ENCODE results near the gene GBP6. TPM values are rescaled to one million over a fixed set of nuclear protein-coding genes. Genes with fewer than 3 reads are reported as not detected.

Gene GBP6
- total and polyA plus RNA-seq, 4 donors: 0.05 to 0.08 TPM; not detected in 2

- WGBS: 73% methylated on average over 1 of the region's 1 CpG
- Histone ChIP-seq H3K27ac (ENCODE audit: low read depth in 1 of 2, low read length in 2 of 2) (no peak overlapping the region), H3K4me1 (ENCODE audit: control insufficient read depth in 4 of 4, insufficient read depth in 4 of 4, low read length in 3 of 4) (no peaks in the 10 kb centered on the region), H3K9ac (ENCODE audit: low read depth in 1 of 2, low read length in 2 of 2) (no peak overlapping the region), H3K36me3 (ENCODE audit: control insufficient read depth in 4 of 4, insufficient read depth in 3 of 4, low read depth in 1 of 4, low read length in 3 of 4) (no peaks in the 10 kb centered on the region), H3K9me3 (ENCODE audit: control insufficient read depth in 4 of 4, low read length in 3 of 4) (no peaks in the 10 kb centered on the region), H3K4me3 (ENCODE audit: low read depth in 1 of 3, low read length in 3 of 3) (no peak overlapping the region), H3K27me3 (ENCODE audit: control insufficient read depth in 4 of 4, insufficient read depth in 4 of 4, low read length in 3 of 4) (no peaks in the 10 kb centered on the region)
- no peak for TF ChIP-seq JUND (IDR thresholded peaks at IDR 0.05)
- peak in 1 of 2 donors; percentile 3 for TF ChIP-seq RAD21 (IDR thresholded peaks at IDR 0.05)
- DNase-seq (ENCODE audit: low spot score): no peak
These were observed 12.1 kb upstream of the GBP6 start for GRCh38 chr1:89351597-89352311.

- no peaks in the 10 kb centered on the region for H3K27me3 ChIP-seq (ENCODE audit: control insufficient read depth in 4 of 4, insufficient read depth in 4 of 4, low read length in 3 of 4)
- no peak overlapping the region for H3K4me3 ChIP-seq (ENCODE audit: low read depth in 1 of 3, low read length in 3 of 3)
- H3K36me3 ChIP-seq (ENCODE audit: control insufficient read depth in 4 of 4, insufficient read depth in 3 of 4, low read depth in 1 of 4, low read length in 3 of 4): no peaks in the 10 kb centered on the region
- no peak overlapping the region for H3K27ac ChIP-seq (ENCODE audit: low read depth in 1 of 2, low read length in 2 of 2)
- TF ChIP-seq TAF1 (conservative IDR thresholded peaks at IDR 0.05) (no peak), FOXA2 (IDR thresholded peaks at IDR 0.05) (no peak), EGR1 (IDR thresholded peaks at IDR 0.05; ENCODE audit: low read depth in 2 of 2) (no peak)
- H3K9me3 ChIP-seq (ENCODE audit: control insufficient read depth in 4 of 4, low read length in 3 of 4): no peaks in the 10 kb centered on the region
- H3K4me1 ChIP-seq (ENCODE audit: control insufficient read depth in 4 of 4, insufficient read depth in 4 of 4, low read length in 3 of 4): no peaks in the 10 kb centered on the region
- WGBS: 89% methylated on average over 2 of the region's 2 CpGs
- H3K9ac ChIP-seq (ENCODE audit: low read depth in 1 of 2, low read length in 2 of 2): no peak overlapping the region
- DNase-seq (ENCODE audit: low spot score): no peak
These were observed 11.4 kb upstream of the GBP6 start for GRCh38 chr1:89352421-89352820.

GRCh38 chr1:89354205-89354604, 9.7 kb upstream of the GBP6 start:
- no peaks in the 10 kb centered on the region for H3K9me3 ChIP-seq (ENCODE audit: control insufficient read depth in 4 of 4, low read length in 3 of 4)
- TF ChIP-seq HNF4A (conservative IDR thresholded peaks at IDR 0.05) (no peak), MAX (IDR thresholded peaks at IDR 0.05) (no peak), ZBTB33 (IDR thresholded peaks at IDR 0.05) (no peak), EGR1 (IDR thresholded peaks at IDR 0.05; ENCODE audit: low read depth in 2 of 2) (no peak), TAF1 (conservative IDR thresholded peaks at IDR 0.05) (no peak), REST (IDR thresholded peaks at IDR 0.05) (no peak), JUND (IDR thresholded peaks at IDR 0.05) (no peak), HNF4G (IDR thresholded peaks at IDR 0.05) (no peak), FOXA2 (IDR thresholded peaks at IDR 0.05) (no peak), ATF3 (IDR thresholded peaks at IDR 0.05) (no peak), SP1 (IDR thresholded peaks at IDR 0.05) (no peak), NR2F2 (IDR thresholded peaks at IDR 0.05) (no peak)
- H3K4me1 ChIP-seq (ENCODE audit: control insufficient read depth in 4 of 4, insufficient read depth in 4 of 4, low read length in 3 of 4): peaks cover 0 to 13% (median 4%) of the 10 kb centered on the region in 4 donors
- H3K9ac ChIP-seq (ENCODE audit: low read depth in 1 of 2, low read length in 2 of 2): no peak overlapping the region
- H3K4me3 ChIP-seq (ENCODE audit: low read depth in 1 of 3, low read length in 3 of 3): no peak overlapping the region
- H3K36me3 ChIP-seq (ENCODE audit: control insufficient read depth in 4 of 4, insufficient read depth in 3 of 4, low read depth in 1 of 4, low read length in 3 of 4): no peaks in the 10 kb centered on the region
- WGBS: 84% methylated on average over 3 of the region's 3 CpGs
- DNase-seq (ENCODE audit: low spot score): no peak
- no peaks in the 10 kb centered on the region for H3K27me3 ChIP-seq (ENCODE audit: control insufficient read depth in 4 of 4, insufficient read depth in 4 of 4, low read length in 3 of 4)
- H3K27ac ChIP-seq (ENCODE audit: low read depth in 1 of 2, low read length in 2 of 2): no peak overlapping the region

Data from liver (tissue), 9 donors.